Mammary epithelial cell (primary cell): ENCODE measurements around the gene MYO16.

ENCODE experiments used
- CTCF ChIP-seq, 2 donors: IDR thresholded peaks in 1 of 2; conservative IDR thresholded peaks in 1 of 2; 2 replicates each; pipeline ENCODE4 v1.5.1; 2011 to 2012; ENCODE audit warnings: inconsistent platforms in 2 of 2, low read length in 2 of 2, mild to moderate bottlenecking in 2 of 2, control low read depth in 1 of 2, low read depth in 1 of 2; ENCODE audit not compliant: insufficient read depth in 1 of 2; ENCODE audit errors: extremely low read depth in 1 of 2
- EZH2 ChIP-seq: IDR thresholded peaks from 2 replicates; pipeline ENCODE4 v1.6.1; 2012; ENCODE audit warnings: low read length, inconsistent platforms, borderline replicate concordance

GRCh38 chr13:109172136-109172535 lies 542.7 kb downstream of the MYO16 start:
- TF ChIP-seq CTCF (conservative IDR thresholded peaks at IDR 0.05 in 1 of 2, IDR thresholded peaks at IDR 0.05 in 1 of 2; ENCODE audit: extremely low read depth in 1 of 2, insufficient read depth in 1 of 2, low read depth in 1 of 2, low read length in 2 of 2) = no peak
- no peak for TF ChIP-seq EZH2
